CD4-positive, alpha-beta T cell treated with Interleukin-4 for 1 hour (primary cell): ENCODE data around the gene TTC7B.

ENCODE experiments used
- DNase-seq, 2 donors: peaks; one replicate each; pipeline ENCODE4 v3.0.0-alpha.2; 2020 to 2022

TTC7B gene

DNA sequence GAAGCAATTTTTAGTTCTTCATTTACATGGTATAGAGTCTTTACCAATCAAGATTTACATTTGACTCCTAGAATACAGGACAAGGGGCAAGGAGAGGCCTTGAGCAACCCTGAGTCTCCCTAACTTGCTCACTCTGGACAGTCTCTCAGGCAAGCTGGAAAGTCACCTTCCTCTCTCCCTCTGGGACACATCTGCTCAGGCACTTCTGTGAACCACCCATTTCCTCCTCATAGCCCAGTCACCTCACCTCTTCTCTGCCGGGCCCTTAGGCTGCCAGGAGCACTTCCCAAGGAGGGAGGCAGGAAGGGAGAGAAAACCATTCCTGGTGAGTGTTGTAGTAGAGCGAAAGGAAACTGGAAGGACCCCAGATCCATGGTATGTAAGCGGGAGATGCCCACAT is 202.8 kb downstream of the TTC7B start:
- DNase-seq, result no peak

- no peak for DNase-seq
These were observed 203.4 kb downstream of the TTC7B start for GRCh38 chr14:90612801-90613200.

GRCh38 chr14:90611936-90612335 is 204.3 kb downstream of the TTC7B start:
- no peak for DNase-seq

GRCh38 chr14:90611501-90611900 is 204.7 kb downstream of the TTC7B start:
- DNase-seq, result no peak

GRCh38 chr14:90610346-90611040 is 205.7 kb downstream of the TTC7B start:
- DNase-seq, result no peak

DNA sequence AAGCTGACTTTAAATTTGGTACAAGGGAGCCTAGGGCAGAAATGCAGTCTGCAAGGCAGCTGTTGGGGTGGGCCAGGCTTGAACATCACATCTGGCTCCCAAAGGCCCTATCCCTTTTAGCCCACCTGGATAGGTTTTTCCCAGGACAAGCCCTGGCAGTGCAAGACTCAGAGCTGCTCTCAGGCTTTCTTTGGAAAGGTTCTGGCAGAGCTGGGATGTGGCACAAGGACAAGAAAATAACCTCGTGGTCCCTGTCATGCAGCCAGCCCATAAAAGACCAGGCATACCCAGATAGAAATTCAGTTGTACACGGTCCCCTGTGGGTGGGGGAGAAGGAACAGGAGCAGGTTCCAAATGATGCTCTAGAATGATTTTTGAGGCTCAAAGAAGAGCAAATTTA is 206.9 kb downstream of the TTC7B start:
- DNase-seq, result no peak

DNA sequence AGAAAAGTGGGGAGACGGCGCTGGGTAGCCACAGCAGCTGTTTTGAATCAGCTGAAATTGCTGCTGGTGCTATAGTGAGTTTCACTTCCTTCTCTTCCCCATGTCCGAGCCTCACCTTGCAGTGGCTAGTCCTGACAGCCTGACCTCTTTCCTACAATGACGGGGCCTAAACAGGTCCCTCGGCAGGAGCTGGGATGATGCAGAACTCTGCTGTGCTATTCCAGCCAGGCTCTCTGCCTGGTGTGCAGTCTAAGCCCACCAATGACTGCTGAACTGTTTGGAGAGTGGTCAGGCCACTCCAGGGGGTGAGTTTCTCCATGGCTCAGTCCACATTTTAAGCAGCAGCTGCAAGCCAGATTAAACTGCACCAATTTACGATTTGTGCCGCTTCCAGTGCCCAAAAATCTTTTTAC is 207.3 kb downstream of the TTC7B start:
- no peak for DNase-seq

GRCh38 chr14:90608281-90608680 is 207.9 kb downstream of the TTC7B start:
- DNase-seq, result no peak

- no peak for DNase-seq
These were observed 209.1 kb downstream of the TTC7B start for GRCh38 chr14:90607141-90607540.

- DNase-seq, result no peak
These were observed 209.8 kb downstream of the TTC7B start for GRCh38 chr14:90606434-90606833.

DNA sequence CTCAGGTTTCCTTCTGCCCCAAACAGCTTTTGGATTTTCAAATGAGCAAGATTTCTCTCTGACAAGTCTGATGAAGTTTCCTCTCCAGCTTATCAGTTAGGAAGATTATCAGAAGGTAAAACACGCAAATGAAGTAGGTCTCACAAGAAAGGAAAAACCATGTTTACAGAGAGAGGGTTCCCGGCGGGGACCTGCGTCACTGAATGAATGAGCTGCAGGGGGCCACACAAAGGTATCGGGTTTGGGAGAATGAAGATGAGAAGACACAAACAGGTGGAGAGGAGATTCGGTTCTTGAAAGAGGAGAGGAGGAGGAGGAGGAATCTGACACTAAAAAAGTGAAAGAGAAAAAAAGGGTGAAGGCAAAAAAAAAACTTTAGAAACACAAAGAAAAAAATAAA is 210.8 kb downstream of the TTC7B start:
- DNase-seq, result no peak

DNA sequence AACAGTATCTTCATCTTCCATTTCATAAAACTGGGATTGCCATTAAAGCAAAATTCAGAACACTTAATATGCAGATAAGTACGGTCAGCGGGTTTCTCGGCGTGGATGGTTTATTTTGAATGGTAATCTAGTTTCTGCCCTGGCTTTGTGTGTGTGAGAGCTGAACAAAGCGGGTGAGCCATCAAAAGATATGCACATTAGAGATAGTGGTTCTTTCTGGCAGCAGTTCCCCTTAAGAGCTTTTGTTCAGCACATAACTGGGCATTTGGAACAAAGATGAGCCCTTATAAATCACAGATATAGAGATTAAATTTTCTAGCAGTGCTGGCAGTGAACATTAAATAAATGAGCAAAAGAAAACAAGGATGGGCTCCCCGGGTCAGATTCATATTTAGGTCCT is 211.9 kb downstream of the TTC7B start:
- DNase-seq, result no peak

DNA sequence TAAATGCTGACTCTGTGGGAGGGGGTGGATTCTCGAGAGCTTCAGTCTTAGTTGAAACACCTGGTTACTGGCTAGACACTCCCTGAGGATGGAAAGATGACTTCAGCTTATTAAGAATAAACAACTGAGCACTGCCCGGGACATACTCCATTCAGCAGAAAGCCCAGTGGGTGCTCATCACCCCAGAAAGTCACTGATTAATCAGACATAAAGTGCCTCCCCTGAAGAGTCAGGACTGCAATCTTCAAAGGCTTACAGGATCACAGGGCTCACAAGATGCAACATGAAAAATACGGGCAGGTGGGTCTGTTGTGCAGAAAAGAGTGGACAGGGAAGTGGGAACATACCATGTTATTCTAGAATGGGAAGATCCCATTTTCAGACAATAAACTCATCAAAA is 212.4 kb downstream of the TTC7B start:
- no peak for DNase-seq

DNA sequence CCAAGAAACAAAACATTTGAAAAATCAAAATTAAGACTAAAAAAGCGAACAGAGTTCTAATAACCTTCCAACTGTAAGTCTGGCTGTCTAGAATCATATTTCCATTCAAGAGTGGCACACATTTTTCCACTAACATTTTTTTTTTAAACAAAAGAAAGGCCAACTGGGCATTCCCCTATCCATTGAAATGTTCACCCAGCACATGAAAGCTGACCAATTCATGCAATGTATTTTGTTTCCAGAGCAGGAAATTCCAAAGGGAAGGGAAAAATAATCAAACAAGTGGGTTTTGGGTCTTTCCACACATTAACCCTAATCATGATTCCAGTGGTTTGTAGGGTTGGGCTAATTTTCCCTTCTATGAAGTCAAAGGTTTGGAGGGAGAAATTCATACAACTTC is 212.9 kb downstream of the TTC7B start:
- DNase-seq, result no peak

GRCh38 chr14:90602088-90602687 is 214.0 kb downstream of the TTC7B start:
- DNase-seq, result no peak

GRCh38 chr14:90601563-90601962 is 214.7 kb downstream of the TTC7B start:
- no peak for DNase-seq

- DNase-seq, result no peak
These were observed 215.6 kb downstream of the TTC7B start for GRCh38 chr14:90600619-90601018.

GRCh38 chr14:90599748-90600507 is 216.3 kb downstream of the TTC7B start:
- no peak for DNase-seq

GRCh38 chr14:90599339-90599738 is 216.9 kb downstream of the TTC7B start:
- no peak for DNase-seq

GRCh38 chr14:90597961-90598360 is 218.3 kb downstream of the TTC7B start:
- no peak for DNase-seq

- DNase-seq, result no peak
These were observed 219.5 kb downstream of the TTC7B start for GRCh38 chr14:90596733-90597132.

DNA sequence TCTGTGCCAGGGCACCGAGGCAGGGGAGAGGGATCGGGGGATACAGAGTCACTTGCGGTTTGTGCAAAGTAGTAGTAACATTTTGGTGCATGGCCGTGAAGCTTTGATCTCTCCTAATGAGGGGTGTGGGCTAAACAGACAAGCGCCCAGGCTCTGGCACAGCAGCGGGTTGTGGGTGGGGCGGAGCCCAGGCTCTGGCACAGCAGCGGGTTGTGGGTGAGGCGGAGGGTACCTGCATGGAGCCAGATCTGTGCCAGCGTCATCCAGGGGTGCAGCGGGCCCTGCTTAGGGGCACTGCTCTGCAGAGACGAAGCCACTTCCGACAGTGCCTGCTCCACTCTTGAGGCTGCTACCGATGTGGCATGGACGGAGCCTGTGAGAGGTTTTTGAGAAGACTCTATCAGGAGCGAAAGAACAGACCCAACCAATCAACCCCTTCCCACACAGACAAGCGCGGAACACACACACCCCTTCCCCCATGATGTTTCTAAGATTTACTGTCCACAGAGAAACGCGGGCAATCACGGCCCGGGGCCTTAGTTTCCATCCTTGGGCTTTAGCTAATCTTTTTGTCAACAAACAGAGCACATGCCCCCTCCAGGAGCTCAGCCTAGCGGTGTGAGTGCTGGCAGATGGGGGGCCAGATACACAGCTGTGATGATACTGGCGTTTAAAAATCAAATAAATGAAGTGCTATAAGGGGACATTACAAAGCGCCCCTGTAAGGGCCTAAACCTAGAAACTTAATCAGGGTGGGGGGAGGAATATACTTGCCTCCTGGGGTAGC is 222.8 kb downstream of the TTC7B start:
- DNase-seq, result no peak

DNA sequence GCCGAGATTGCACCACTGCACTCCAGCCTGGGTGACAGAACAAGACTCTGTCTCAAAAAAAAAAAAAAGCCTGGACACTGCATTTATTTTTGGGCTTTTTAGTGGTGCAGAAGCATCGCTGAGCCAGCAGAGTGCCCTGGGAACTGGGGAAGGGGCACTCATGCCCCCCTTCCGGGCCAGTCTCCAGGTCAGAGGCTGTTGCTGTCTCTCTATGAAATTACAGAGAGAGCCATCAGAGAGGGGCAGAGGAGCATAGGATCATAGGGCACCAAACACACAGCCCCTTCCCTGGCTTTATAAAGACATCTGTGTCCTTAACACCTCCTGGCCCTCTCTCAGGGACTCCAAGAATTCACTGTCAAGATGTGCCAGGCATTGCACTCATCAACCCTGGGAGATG is 223.6 kb downstream of the TTC7B start:
- DNase-seq, result no peak
